Caco-2 (cell line): ENCODE data around the gene ZNRD2. TPM values are rescaled to one million over a fixed set of nuclear protein-coding genes. Genes with fewer than 3 reads are reported as not detected.

Source experiments
- BruUV-seq: library from RNA; stranded (reverse); fragments of 400-500 nt; replicated peaks from 2 replicates; lab custom pipeline; 2021; lab: Mats Ljungman, UMichigan
- CTCF ChIA-PET: fragments of 300-600 bp; sonication (Branson Sonifier 250); formaldehyde crosslinking; loops from one replicate; lab custom pipeline; 2022; ENCODE audit warnings: antibody characterized with exemption; lab: Charles Lee
- POLR2A ChIA-PET: fragments of 300-600 bp; sonication (Branson Sonifier 250); formaldehyde crosslinking; loops from one replicate; lab custom pipeline; 2022; ENCODE audit warnings: antibody characterized with exemption; lab: Charles Lee
- DNase-seq, 2 experiments: peaks; one replicate each; pipeline versions ENCODE4 v3.0.0 to v3.0.0-alpha.2; 2020 to 2022
- H3K27me3 ChIP-seq: replicated peaks from 2 replicates; pipeline ENCODE4 v1.6.0; 2011; ENCODE audit warnings: low read length; ENCODE audit not compliant: control insufficient read depth, insufficient read depth
- H3K36me3 ChIP-seq: 2 replicates; pipeline ENCODE4 v1.5.1; 2011; ENCODE audit warnings: low read length; ENCODE audit not compliant: control insufficient read depth, insufficient read depth
- H3K4me1 ChIP-seq: fragments of 250-450 bp; sonication (Bioruptor Pico); 2 replicates; pipeline ENCODE4 v1.5.1; 2020; ENCODE audit warnings: mild to moderate bottlenecking
- H3K4me3 ChIP-seq: 2 replicates; pipeline ENCODE4 v1.5.1; 2011; ENCODE audit warnings: low read depth, mild to moderate bottlenecking, control low read depth, low read length
- H3K9me3 ChIP-seq: fragments of 250-450 bp; sonication (Bioruptor Pico); 2 replicates; pipeline ENCODE4 v1.5.1; 2020; ENCODE audit warnings: mild to moderate bottlenecking, moderate library complexity
- H3K27ac Mint-ChIP-seq: one replicate; pipeline ENCODE4 v1.8.0; 2022; ENCODE audit warnings: mixed read lengths; ENCODE audit not compliant: unreplicated experiment
- H3K27me3 Mint-ChIP-seq: one replicate; pipeline ENCODE4 v1.8.0; 2022; ENCODE audit warnings: mixed read lengths; ENCODE audit not compliant: insufficient read depth, unreplicated experiment
- H3K36me3 Mint-ChIP-seq: one replicate; pipeline ENCODE4 v1.8.0; 2022; ENCODE audit warnings: mild to moderate bottlenecking, mixed read lengths; ENCODE audit not compliant: insufficient read depth, unreplicated experiment
- H3K4me1 Mint-ChIP-seq: one replicate; pipeline ENCODE4 v1.8.0; 2022; ENCODE audit warnings: low read depth, mixed read lengths; ENCODE audit not compliant: unreplicated experiment
- H3K4me3 Mint-ChIP-seq: one replicate; pipeline ENCODE4 v1.8.0; 2022; ENCODE audit warnings: mild to moderate bottlenecking, moderate library complexity, mixed read lengths; ENCODE audit not compliant: unreplicated experiment
- H3K9me3 Mint-ChIP-seq: one replicate; pipeline ENCODE4 v1.8.0; 2022; ENCODE audit warnings: mixed read lengths; ENCODE audit not compliant: unreplicated experiment
- CTCF ChIP-seq, 2 experiments: fragments of 200-600 bp in 1 of 2; IDR thresholded peaks; 1 replicate in 1 of 2; 2 replicates in 1 of 2; pipeline versions ENCODE4 v1.5.1 to v1.8.0; 2011 to 2022; ENCODE audit warnings: antibody characterized with exemption in 1 of 2, control low read depth in 1 of 2, inconsistent platforms in 1 of 2, low read depth in 1 of 2, low read length in 1 of 2, mild to moderate bottlenecking in 1 of 2, moderate library complexity in 1 of 2; ENCODE audit not compliant: insufficient read depth in 1 of 2, severe bottlenecking in 1 of 2, unreplicated experiment in 1 of 2
- intact Hi-C: fragments of 100-400 bp; cut with micrococcal nuclease; formaldehyde crosslinking; loops from one replicate; pipeline ENCODE4 v1.10.0; 2022; ENCODE audit not compliant: unreplicated experiment
- total RNA-seq: library from RNA; stranded (reverse); gene quantifications from 2 replicates; pipeline ENCODE4 v1.2.3, GENCODE V29; 2022

The ZNRD2 gene
- total RNA-seq, 1 experiment from 2014 or later, result 53.9 TPM

GRCh38 chr11:65610404-65610803 lies 40.1 kb downstream of the ZNRD2 start:
- Mint-ChIP-seq H3K4me3 (no peak overlapping the region), H3K27me3 (no peaks in the 10 kb centered on the region), H3K9me3 (no peaks in the 10 kb centered on the region), H3K36me3 (peaks cover 54% of the 10 kb centered on the region), H3K27ac (no peak overlapping the region), H3K4me1 (peaks cover 23% of the 10 kb centered on the region)
- POLR2A ChIA-PET, result no interaction called here
- intact Hi-C loops, result no loop called here
- H3K4me3 ChIP-seq, result no peak overlapping the region
- no peak for DNase-seq
- BruUV-seq, result no TSS peak
- CTCF ChIA-PET, result no interaction called here
- peaks cover 12% of the 10 kb centered on the region for H3K36me3 ChIP-seq
- no peaks in the 10 kb centered on the region for H3K9me3 ChIP-seq
- peaks cover 28% of the 10 kb centered on the region for H3K4me1 ChIP-seq
- H3K27me3 ChIP-seq, result no peaks in the 10 kb centered on the region
- TF ChIP-seq CTCF (IDR thresholded peaks at IDR 0.05; ENCODE audit: insufficient read depth in 1 of 2, low read depth in 1 of 2, low read length in 1 of 2, severe bottlenecking in 1 of 2, unreplicated experiment in 1 of 2), result no peak

- Mint-ChIP-seq H3K4me1 (peaks cover 23% of the 10 kb centered on the region), H3K27ac (peak overlapping the region; percentile 35), H3K4me3 (no peak overlapping the region), H3K9me3 (no peaks in the 10 kb centered on the region), H3K36me3 (peaks cover 56% of the 10 kb centered on the region), H3K27me3 (no peaks in the 10 kb centered on the region)
- Histone ChIP-seq H3K9me3 (no peaks in the 10 kb centered on the region), H3K27me3 (no peaks in the 10 kb centered on the region), H3K36me3 (peaks cover 7% of the 10 kb centered on the region), H3K4me3 (no peak overlapping the region), H3K4me1 (peaks cover 28% of the 10 kb centered on the region)
- ChIA-PET CTCF (no interaction called here), POLR2A (no interaction called here)
- intact Hi-C loops, result no loop called here
- BruUV-seq, result no TSS peak
- TF ChIP-seq CTCF (IDR thresholded peaks at IDR 0.05; ENCODE audit: insufficient read depth in 1 of 2, low read depth in 1 of 2, low read length in 1 of 2, severe bottlenecking in 1 of 2, unreplicated experiment in 1 of 2), result no peak
- DNase-seq, result no peak
Measured at GRCh38 chr11:65611028-65611757, 40.9 kb downstream of the ZNRD2 start.

- POLR2A ChIA-PET, result interaction anchor here (0.7 kb wide), 1 partner anchor 40 kb away, joined by 3 read pairs; the partner anchor contains the start of gene FAM89B
Measured at GRCh38 chr11:65611758-65612603, 41.7 kb downstream of the ZNRD2 start.

More at GRCh38 chr11:65611758-65612603, 41.7 kb downstream of the ZNRD2 start:
- TF ChIP-seq CTCF (IDR thresholded peaks at IDR 0.05; ENCODE audit: insufficient read depth in 1 of 2, low read depth in 1 of 2, low read length in 1 of 2, severe bottlenecking in 1 of 2, unreplicated experiment in 1 of 2), result no peak
- no peaks in the 10 kb centered on the region for H3K9me3 ChIP-seq
- DNase-seq, result no peak
- peaks cover 59% of the 10 kb centered on the region for H3K36me3 Mint-ChIP-seq
- no peaks in the 10 kb centered on the region for H3K9me3 Mint-ChIP-seq
- H3K4me1 Mint-ChIP-seq, result peaks cover 30% of the 10 kb centered on the region
- BruUV-seq, result no TSS peak
- intact Hi-C loops, result no loop called here
- H3K4me1 ChIP-seq, result peaks cover 25% of the 10 kb centered on the region
- H3K36me3 ChIP-seq, result peaks cover 7% of the 10 kb centered on the region
- CTCF ChIA-PET, result interaction anchor here (1.0 kb wide), 1 partner anchor 17 kb away, joined by 3 read pairs; no protein-coding TSS in a partner anchor
- peak overlapping the region; percentile 72 for H3K27ac Mint-ChIP-seq
- H3K27me3 ChIP-seq, result no peaks in the 10 kb centered on the region
- H3K4me3 ChIP-seq, result no peak overlapping the region
- H3K4me3 Mint-ChIP-seq, result peak overlapping the region; percentile 96
- no peaks in the 10 kb centered on the region for H3K27me3 Mint-ChIP-seq
